PC-9 (cell line): Measurements from ENCODE around the gene SLC25A4. TPM values are rescaled to one million over a fixed set of nuclear protein-coding genes. Genes with fewer than 3 reads are reported as not detected.

Experiments used
- BruUV-seq: library from RNA; stranded (reverse); fragments of 400-500 nt; replicated peaks from 2 replicates; lab custom pipeline; 2021; lab: Mats Ljungman, UMichigan
- CTCF ChIA-PET: fragments of 300-600 bp; sonication (Branson Sonifier 250); formaldehyde crosslinking; loops from one replicate; lab custom pipeline; 2022; ENCODE audit warnings: antibody characterized with exemption; lab: Charles Lee
- POLR2A ChIA-PET: fragments of 300-600 bp; sonication (Branson Sonifier 250); formaldehyde crosslinking; loops from one replicate; lab custom pipeline; 2022; ENCODE audit warnings: antibody characterized with exemption; ENCODE audit not compliant: unreplicated experiment; lab: Charles Lee
- DNase-seq, 2 experiments: peaks; one replicate each; pipeline versions ENCODE4 v3.0.0 to v3.0.0-alpha.2; 2015 to 2022; ENCODE audit warnings: mixed read lengths in 1 of 2
- H2AFZ ChIP-seq: fragments of 200-600 bp; sonication (generic); 2 replicates; pipeline ENCODE4 v1.8.1; 2017; ENCODE audit warnings: antibody characterized with exemption
- H3F3A ChIP-seq: fragments of 200-600 bp; sonication (generic); 2 replicates; pipeline ENCODE4 v1.8.1; 2017; ENCODE audit warnings: antibody characterized with exemption, mild to moderate bottlenecking, low read depth; ENCODE audit not compliant: insufficient read depth
- H3K27ac ChIP-seq: fragments of 200-600 bp; sonication (generic); 2 replicates; pipeline ENCODE4 v1.6.1; 2016; ENCODE audit warnings: mixed run types
- H3K27me3 ChIP-seq: fragments of 200-600 bp; sonication (generic); 2 replicates; pipeline ENCODE4 v1.6.1; 2016; ENCODE audit warnings: low read depth, mixed run types; ENCODE audit not compliant: insufficient read depth
- H3K36me3 ChIP-seq: fragments of 200-600 bp; sonication (generic); 2 replicates; pipeline ENCODE4 v1.6.1; 2016; ENCODE audit warnings: low read depth, mixed run types
- H3K4me1 ChIP-seq: fragments of 200-600 bp; sonication (generic); replicated peaks from 2 replicates; pipeline ENCODE4 v1.6.1; 2016; ENCODE audit warnings: mixed run types; ENCODE audit not compliant: insufficient read depth
- H3K4me2 ChIP-seq: fragments of 200-600 bp; sonication (generic); 2 replicates; pipeline ENCODE4 v1.6.1; 2017; ENCODE audit warnings: mixed run types
- H3K4me3 ChIP-seq: fragments of 200-600 bp; sonication (generic); 2 replicates; pipeline ENCODE4 v1.6.1; 2016; ENCODE audit warnings: mixed run types
- H3K79me2 ChIP-seq: fragments of 200-600 bp; sonication (generic); 2 replicates; pipeline ENCODE4 v1.6.1; 2017; ENCODE audit warnings: low read depth, mixed run types
- H3K9me2 ChIP-seq: fragments of 200-600 bp; sonication (generic); 2 replicates; pipeline ENCODE4 v1.8.1; 2017; ENCODE audit warnings: mild to moderate bottlenecking; ENCODE audit not compliant: insufficient read depth
- H3K9me3 ChIP-seq: fragments of 200-600 bp; sonication (generic); 2 replicates; pipeline ENCODE4 v1.8.1; 2016; ENCODE audit warnings: low read depth; ENCODE audit not compliant: insufficient read depth
- H4K20me1 ChIP-seq: fragments of 200-600 bp; sonication (generic); 2 replicates; pipeline ENCODE4 v1.8.1; 2017; ENCODE audit not compliant: insufficient read depth
- EZH2 ChIP-seq: fragments of 200-600 bp; sonication (generic); IDR thresholded peaks from 2 replicates; pipeline ENCODE4 v1.8.0; 2017; ENCODE audit warnings: antibody characterized with exemption, low read depth
- intact Hi-C: fragments of 100-400 bp; cut with micrococcal nuclease; formaldehyde crosslinking; loops from one replicate; pipeline ENCODE4 v1.10.0; 2022; ENCODE audit not compliant: unreplicated experiment
- total RNA-seq: library from RNA; stranded (reverse); gene quantifications from 2 replicates; pipeline ENCODE4 v1.2.3, GENCODE V29; 2021
- TF ChIP-seq, protein P1 (sequence below): fragments of 200-600 bp; sonication (generic); conservative IDR thresholded peaks from 2 replicates; pipeline ENCODE4 v1.6.1; 2017; ENCODE audit warnings: mixed run types, antibody characterized with exemption, mild to moderate bottlenecking, moderate library complexity

Gene SLC25A4
- total RNA-seq, 1 experiment from 2014 or later = 15.6 TPM

DNA sequence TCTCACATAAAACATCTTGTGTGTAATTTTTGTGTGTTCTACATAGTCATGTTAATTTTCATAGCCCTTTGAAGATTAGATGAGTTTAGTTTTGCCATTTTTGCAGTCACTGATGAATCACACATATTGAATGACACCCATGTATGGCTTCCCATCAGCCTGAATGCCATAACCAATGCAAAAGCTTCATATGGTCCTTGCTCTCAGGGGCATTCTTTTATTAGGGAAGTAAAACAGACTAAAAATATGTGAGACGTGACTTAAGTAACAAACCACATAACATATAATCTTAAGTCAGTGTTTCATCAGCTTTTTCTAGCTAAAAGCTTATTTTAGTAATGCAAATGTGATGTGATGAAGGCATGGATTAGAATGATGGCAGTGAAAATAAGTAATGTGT is 8.2 kb downstream of the SLC25A4 start:
- H3K27me3 ChIP-seq = no peaks in the 10 kb centered on the region
- no peak for DNase-seq
- no peaks in the 10 kb centered on the region for H3K4me1 ChIP-seq
- H2AFZ ChIP-seq = no peak overlapping the region
- intact Hi-C loops = no loop called here
- POLR2A ChIA-PET = no interaction called here
- no peak overlapping the region for H3K27ac ChIP-seq
- H3K4me2 ChIP-seq = no peak overlapping the region
- no peaks in the 10 kb centered on the region for H3F3A ChIP-seq
- CTCF ChIA-PET = no interaction called here
- no peaks in the 10 kb centered on the region for H3K9me2 ChIP-seq
- no TSS peak for BruUV-seq
- TF ChIP-seq, protein P1, sequence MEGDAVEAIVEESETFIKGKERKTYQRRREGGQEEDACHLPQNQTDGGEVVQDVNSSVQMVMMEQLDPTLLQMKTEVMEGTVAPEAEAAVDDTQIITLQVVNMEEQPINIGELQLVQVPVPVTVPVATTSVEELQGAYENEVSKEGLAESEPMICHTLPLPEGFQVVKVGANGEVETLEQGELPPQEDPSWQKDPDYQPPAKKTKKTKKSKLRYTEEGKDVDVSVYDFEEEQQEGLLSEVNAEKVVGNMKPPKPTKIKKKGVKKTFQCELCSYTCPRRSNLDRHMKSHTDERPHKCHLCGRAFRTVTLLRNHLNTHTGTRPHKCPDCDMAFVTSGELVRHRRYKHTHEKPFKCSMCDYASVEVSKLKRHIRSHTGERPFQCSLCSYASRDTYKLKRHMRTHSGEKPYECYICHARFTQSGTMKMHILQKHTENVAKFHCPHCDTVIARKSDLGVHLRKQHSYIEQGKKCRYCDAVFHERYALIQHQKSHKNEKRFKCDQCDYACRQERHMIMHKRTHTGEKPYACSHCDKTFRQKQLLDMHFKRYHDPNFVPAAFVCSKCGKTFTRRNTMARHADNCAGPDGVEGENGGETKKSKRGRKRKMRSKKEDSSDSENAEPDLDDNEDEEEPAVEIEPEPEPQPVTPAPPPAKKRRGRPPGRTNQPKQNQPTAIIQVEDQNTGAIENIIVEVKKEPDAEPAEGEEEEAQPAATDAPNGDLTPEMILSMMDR = no peak
- TF ChIP-seq EZH2 = no peak
- no peaks in the 10 kb centered on the region for H3K9me3 ChIP-seq
- no peak overlapping the region for H3K4me3 ChIP-seq
- H3K79me2 ChIP-seq = no peaks in the 10 kb centered on the region
- no peaks in the 10 kb centered on the region for H4K20me1 ChIP-seq
- H3K36me3 ChIP-seq = no peaks in the 10 kb centered on the region

DNA sequence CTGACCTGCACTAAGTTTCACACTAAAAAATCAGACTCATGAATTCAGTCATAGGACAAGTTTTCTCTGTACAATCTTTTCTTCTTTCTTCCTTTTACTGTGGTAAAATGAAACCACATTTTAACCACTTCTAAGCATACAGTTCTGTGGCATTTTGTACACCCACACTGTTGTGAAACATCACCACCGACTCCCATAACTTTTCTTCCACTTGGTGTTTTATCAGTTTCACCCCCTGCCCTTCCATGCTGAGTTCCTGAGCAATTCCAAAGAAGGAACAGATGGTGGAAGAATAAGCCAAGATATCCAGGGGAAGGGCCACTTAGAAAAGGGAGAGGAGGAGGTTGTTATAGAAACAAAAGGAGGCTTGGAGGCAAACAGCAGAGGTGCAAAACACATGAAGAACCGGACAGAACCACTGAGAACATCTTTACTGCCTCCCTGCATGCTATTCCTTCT is 22.6 kb downstream of the SLC25A4 start:
- no peak overlapping the region for H3K4me2 ChIP-seq
- TF ChIP-seq, protein P1 = no peak
- TF ChIP-seq EZH2 = no peak
- H4K20me1 ChIP-seq = no peaks in the 10 kb centered on the region
- no peak overlapping the region for H3K4me3 ChIP-seq
- H3K9me2 ChIP-seq = no peaks in the 10 kb centered on the region
- no TSS peak for BruUV-seq
- no peak for DNase-seq
- no peaks in the 10 kb centered on the region for H3K79me2 ChIP-seq
- intact Hi-C loops = no loop called here
- POLR2A ChIA-PET = no interaction called here
- no peaks in the 10 kb centered on the region for H3K4me1 ChIP-seq
- H3K27ac ChIP-seq = no peak overlapping the region
- H3F3A ChIP-seq = no peaks in the 10 kb centered on the region
- H3K9me3 ChIP-seq = no peaks in the 10 kb centered on the region
- no peak overlapping the region for H2AFZ ChIP-seq
- H3K27me3 ChIP-seq = no peaks in the 10 kb centered on the region
- peaks cover 7% of the 10 kb centered on the region; the same call in 1 of the 2 replicates for H3K36me3 ChIP-seq
- CTCF ChIA-PET = no interaction called here

GRCh38 chr4:185167234-185167633 is 24.2 kb downstream of the SLC25A4 start:
- Histone ChIP-seq H3K27ac (no peak overlapping the region), H2AFZ (no peak overlapping the region), H3K9me2 (no peaks in the 10 kb centered on the region), H3K36me3 (peaks cover 2% of the 10 kb centered on the region; the same call in 1 of the 2 replicates), H3K4me3 (no peak overlapping the region), H3K79me2 (no peaks in the 10 kb centered on the region), H3F3A (no peaks in the 10 kb centered on the region), H3K4me1 (no peaks in the 10 kb centered on the region), H3K4me2 (no peak overlapping the region), H3K9me3 (no peaks in the 10 kb centered on the region), H4K20me1 (no peaks in the 10 kb centered on the region), H3K27me3 (no peaks in the 10 kb centered on the region)
- peak in 1 of 2 experiments; percentile 47 for DNase-seq
- BruUV-seq = no TSS peak
- ChIA-PET CTCF (no interaction called here), POLR2A (no interaction called here)
- intact Hi-C loops = no loop called here
- TF ChIP-seq, protein P1 = no peak
- TF ChIP-seq EZH2 = no peak
